UCSD-AML1 (cell line): ENCODE results near the gene MGAT1.
"Not testable (repeated sequence)": the region's sequence is repeated elsewhere in the genome, so short reads cannot be mapped to it uniquely, and the experiment has no call there.

ENCODE experiments used
- DNase-seq: peaks from one replicate; lab custom pipeline; 2025; ENCODE audit not compliant: unreplicated experiment; lab: John Stamatoyannopoulos, UW

The MGAT1 gene

DNA sequence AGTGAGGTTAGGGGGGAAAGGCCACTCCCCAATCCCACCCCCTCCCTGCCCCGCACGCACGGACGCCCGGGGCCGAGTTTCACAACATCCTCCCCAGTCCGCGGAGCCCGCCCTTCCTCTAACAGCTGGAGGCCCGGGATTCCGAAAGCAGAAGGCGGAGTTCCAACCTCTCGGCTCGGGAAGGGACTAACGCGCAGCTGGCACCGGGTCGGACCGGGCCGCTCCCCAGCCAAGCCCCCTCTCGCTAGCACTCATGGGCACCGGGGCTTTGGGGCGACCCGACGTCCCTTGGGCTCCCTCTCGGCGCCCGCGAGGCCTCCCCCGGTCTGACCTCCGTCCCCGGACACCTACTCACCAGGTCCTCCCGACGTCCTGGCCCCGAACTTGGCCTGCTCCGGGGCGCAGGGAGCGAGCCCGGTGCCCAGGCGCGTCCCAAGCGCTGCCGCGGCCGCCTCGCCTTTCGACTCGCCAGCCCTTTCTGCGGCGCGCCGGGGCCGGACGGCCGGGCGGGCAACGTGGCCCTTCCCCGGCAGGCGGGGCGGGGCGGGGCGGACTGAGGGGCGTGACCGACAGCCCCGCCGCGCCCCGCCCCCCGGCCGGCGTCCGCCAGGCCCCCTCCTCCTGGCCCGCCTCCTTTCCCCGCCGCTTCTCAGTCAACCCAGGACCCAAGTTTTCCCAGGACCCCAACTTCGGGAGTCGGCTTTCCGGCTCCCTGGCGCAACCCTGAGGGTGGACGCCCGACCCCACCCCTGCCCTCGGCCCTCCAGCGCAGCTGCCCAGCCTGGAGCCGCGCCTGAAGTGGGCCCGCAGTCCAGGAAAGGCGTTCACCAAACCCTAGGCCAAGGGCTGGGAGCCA lies at the start of gene MGAT1:
Gene MGAT1 (minus strand): TSS at position 482 of the 856 bp plus-strand sequence. CDS start 9,835 bp downstream, outside the sequence.
- peak; percentile 86 for DNase-seq

- no peak for DNase-seq
Observed at GRCh38 chr5:180850434-180851078, 48.0 kb upstream of the MGAT1 start.

- no peak for DNase-seq
Observed at GRCh38 chr5:180849827-180850226, 47.2 kb upstream of the MGAT1 start.

- no peak for DNase-seq
Observed at GRCh38 chr5:180848878-180849277, 46.3 kb upstream of the MGAT1 start.

- DNase-seq, result no peak
Observed at GRCh38 chr5:180848265-180848664, 45.7 kb upstream of the MGAT1 start.

DNA sequence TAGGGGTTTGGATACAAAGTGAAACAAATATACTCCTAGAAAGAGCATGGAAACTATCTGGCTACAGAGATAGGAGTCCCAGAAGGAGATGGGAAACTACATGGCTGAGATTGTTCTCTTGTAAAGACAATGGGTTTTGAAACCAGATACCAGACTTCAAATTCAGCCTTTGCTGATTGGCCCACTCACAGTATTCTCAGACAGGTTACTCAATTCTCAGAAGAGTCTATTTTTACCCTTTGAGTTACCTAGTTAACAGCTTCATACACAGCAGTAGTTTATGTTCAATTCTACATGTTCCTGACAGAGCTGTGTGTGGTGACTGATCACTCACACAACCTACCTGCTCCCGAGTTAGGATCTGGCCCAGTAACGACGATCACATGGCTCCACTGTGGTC lies 44.4 kb upstream of the MGAT1 start:
- no peak for DNase-seq

DNA sequence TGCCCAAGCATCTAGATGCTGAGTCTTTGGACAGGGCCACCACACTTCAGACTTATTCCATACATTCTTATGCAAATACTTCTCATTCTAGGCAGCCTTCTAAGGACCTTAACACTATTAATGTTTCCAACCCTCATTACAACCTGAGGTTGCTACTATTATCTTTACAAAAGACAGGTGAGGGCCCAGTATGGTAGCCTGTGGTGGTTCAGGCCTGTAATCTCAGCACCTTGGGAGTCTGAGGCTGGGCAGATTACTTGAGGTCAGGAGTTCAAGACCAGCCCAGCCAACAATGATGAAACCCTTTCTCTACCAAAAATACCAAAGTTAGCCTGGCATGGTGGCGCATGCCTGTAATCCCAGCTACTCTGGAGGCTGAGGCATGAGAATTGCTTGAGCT lies 42.3 kb upstream of the MGAT1 start:
- DNase-seq, result no peak

DNA sequence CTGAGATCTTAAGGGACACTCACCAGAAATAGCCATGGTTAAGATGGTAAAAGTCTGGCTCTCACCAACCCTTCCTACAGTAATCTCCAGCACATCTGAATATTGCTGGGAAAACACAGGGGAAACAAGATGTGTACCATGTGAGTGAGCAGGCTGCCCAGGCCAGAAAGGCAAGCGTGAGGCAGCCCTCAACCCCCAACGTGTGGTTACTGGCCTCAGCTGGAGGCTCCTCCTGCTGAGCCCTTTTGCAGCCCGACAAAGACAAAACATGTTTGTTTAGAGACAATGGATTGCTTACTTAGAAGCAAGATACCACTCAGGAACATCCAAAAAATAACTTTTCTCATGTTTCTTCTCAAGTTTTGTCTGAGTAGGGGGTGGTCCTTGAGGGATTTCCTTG lies 41.8 kb upstream of the MGAT1 start:
- no peak for DNase-seq

DNA sequence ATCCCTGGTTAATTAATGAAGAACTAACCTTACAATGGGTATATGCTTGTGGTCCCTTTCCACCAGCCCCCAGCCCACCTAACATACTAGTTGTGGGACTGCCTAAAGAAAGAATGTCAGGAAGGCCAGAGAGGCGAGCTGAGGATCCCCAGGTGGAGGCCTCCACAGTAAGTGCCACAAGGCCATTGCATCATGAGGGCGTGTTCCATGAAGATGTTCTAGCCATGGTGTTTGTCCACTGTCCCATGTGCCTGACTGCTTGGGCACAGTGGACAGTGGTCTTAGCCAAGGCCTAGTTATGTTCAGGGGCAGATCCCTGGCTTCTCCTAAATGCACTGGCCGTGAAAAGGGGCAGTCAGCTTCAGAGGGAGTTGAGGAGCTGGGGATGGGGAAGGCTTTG lies 37.3 kb upstream of the MGAT1 start:
- DNase-seq, result no peak

GRCh38 chr5:180839227-180839626 lies 36.6 kb upstream of the MGAT1 start:
- DNase-seq, result no peak

DNA sequence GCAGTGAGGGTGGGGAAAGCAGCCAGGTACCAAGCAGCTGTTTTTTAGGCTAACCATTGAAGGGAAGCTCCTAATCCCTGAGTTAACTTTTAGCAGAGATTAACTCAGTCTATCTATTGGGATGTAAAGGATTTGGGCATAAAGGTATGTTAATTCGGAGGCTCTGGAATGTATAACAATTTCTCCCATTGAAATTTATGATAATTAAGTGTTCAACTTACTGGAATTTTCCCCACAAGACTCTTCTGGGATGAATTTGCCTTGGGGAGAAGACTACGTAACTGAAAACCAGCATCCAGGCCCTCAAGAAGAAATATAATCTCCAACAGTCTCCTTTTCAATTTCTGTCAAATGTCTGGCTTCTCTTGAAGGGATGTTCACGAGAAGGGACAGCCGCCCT lies 34.9 kb upstream of the MGAT1 start:
- DNase-seq, result no peak

DNA sequence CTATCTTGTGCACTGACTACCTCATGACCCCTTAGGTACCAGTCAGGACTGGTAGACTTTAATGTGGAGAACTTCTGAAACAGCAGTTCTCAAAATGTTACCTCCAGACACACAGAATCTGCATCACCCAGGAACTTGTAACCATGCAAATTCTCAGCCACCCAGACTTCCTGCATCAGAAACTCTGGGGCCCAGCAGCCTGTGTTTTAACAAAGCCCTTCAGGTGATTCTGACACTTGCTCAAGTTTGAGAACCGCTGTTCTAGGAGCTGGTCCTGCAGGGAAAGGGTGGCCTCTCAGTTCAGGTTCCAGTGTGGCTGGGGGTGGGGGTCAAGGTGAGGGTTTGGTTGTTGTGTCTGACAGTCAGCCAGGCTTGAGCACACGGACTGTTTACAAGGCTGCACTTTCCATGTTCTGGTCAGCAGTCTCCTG lies 30.0 kb upstream of the MGAT1 start:
- no peak for DNase-seq

DNA sequence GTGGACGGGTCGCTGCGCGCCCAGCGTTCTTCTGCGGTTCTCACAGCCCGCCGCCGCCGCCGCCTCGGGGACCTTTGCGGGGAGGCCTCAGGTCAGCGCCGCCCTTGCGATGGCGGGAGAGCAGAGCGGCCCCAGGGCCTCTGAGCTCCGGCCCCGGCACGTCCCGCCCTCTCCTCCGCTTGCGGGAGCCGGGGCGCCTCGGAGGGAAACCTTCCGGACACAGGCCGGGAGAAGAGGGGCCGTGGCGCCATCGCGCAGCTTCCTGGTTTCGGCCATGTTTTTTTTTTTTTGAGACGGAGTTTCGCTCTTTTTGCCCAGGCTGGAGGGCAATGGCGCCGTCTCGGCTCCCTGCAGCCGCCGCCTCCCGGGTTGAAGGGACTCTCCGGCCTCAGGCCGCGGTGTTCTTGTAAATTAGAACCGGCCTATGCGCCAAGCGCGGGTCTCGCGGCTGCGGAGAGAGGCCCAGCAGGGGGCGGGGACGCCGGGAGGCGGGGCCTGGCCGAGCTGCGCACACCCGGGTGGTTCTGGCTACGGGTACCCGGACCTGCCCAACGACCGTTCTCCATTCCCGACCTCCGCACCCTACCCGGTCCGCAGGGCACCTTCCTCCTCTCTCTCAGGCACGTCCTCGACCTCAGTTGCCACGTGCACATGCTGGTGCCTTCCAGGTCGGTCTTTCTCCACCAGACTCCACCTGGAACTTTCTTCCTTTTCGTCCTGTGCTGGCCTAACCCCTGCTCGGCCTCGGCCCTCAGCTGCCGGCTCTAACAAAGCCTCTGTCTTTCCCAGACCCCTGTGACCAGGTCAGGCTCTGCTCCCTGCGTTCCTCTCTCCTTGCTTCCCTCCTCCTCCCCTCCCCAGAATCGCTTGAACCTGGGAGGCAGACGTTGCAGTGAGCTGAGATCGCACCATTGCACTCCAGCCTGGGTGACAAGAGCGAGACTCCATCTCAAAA lies 28.8 kb upstream of the MGAT1 start:
- DNase-seq, result peak; percentile 68

- no peak for DNase-seq
Observed at GRCh38 chr5:180830253-180831138, 27.9 kb upstream of the MGAT1 start.

DNA sequence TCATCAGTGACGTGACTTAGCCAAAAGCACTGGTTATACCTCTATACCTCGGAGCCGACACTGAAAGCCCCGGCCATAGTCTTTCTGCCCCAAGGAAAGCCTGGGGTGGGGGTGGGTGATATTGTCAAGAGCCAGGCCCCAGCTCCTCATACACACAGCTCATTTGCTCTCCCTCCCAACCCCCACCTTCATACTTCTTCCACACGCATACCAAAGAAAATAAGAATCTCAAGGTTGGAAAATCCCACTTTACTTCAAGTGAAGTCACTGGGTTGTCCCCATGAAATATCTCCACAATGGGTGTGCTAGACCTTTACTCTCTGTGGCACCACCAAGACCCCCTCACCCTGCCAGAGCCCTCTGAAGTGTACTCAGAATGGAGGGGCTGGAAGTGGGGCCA lies 27.1 kb upstream of the MGAT1 start:
- no peak for DNase-seq

- DNase-seq, result not testable (repeated sequence)
Observed at GRCh38 chr5:180828756-180829531, 26.3 kb upstream of the MGAT1 start.

DNA sequence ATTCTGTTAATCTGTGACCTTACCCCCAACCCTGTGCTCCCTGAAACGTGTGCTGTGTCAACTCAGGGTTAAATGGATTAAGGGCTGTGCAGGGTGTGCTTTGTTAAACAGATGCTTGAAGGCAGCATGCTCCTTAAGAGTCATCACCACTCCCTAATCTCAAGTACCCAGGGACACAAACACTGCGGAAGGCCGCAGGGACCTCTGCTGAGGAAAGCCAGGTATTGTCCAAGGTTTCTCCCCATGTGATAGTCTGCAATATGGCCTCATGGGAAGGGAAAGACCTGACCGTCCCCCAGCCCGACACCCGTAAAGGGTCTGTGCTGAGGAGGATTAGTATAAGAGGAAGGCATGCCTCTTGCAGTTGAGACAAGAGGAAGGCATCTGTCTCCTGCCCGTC lies 24.8 kb upstream of the MGAT1 start:
- not testable (repeated sequence) for DNase-seq

- no peak for DNase-seq
Observed at GRCh38 chr5:180825768-180826525, 23.3 kb upstream of the MGAT1 start.
